ENCODE data around the gene FOXN4. TPM values are rescaled to one million over a fixed set of nuclear protein-coding genes. Genes with fewer than 3 reads are reported as not detected.
A peak's percentile ranks its signal among the peaks of the same experiment; 100 is the strongest.

Gene FOXN4
- polyA plus RNA-seq, 6 donors from 2014 or later, result not detected

DNA sequence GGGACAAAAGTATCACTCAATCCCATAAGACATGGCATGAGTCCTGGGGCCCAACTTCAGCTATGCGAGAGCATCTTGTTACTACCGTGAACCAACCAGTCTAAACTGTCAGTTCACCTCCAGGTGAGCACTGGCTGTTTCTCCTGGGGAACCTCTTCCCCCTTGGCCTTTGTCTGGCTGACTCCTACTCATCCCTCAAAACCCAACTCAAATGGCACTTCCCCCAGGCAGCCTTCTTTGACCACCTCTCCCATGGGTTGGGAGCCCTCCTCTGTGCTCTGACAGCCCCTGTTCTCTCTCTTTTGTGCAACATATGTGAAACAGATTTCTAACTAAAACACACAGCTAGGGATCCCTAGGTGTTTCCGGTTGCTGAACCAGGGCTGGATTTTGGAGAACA, 37.7 kb downstream of the FOXN4 start:
- Mint-ChIP-seq H3K9me3 (peaks cover 0 to 9% (median 3%) of the 10 kb centered on the region in 7 donors), H3K36me3 (peaks cover 9 to 14% of the 10 kb centered on the region in 2 donors), H3K4me3 (no peak overlapping the region), H3K27ac (no peak overlapping the region), H3K27me3 (peaks cover 0 to 22% (median 20%) of the 10 kb centered on the region in 3 donors), H3K4me1 (no peaks in the 10 kb centered on the region)
- DNase-seq (no peak), ATAC-seq (ENCODE audit: low read depth in 2 of 2) (no peak)

DNA sequence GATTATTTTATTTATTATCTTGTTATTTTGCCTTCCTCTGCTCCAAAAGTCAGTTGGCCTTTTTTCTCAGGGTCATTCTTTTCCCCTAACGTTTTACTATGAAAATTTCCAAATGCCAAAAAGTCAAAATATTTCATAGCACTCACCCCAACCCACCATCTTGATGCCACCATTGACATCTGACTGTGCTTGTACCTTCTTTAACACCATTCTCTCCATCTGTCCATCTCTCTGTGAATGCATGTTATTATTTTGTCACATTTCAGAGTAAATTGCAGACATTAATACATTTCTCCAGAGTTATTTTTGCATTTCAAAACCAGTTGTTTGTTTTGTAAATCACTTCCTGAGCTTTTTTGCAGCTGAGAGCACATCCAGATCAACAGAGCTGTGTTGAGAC, 38.6 kb downstream of the FOXN4 start:
- no peak overlapping the region for H3K4me3 Mint-ChIP-seq
- no peak for ATAC-seq (ENCODE audit: low read depth in 2 of 2)
- H3K27me3 Mint-ChIP-seq, result peaks cover 0 to 17% (median 16%) of the 10 kb centered on the region in 3 donors
- H3K27ac Mint-ChIP-seq, result no peak overlapping the region
- peaks cover 0 to 9% (median 3%) of the 10 kb centered on the region in 7 donors for H3K9me3 Mint-ChIP-seq
- peaks cover 9% of the 10 kb centered on the region in 2 donors for H3K36me3 Mint-ChIP-seq
- no peaks in the 10 kb centered on the region for H3K4me1 Mint-ChIP-seq
- no peak for DNase-seq

DNA sequence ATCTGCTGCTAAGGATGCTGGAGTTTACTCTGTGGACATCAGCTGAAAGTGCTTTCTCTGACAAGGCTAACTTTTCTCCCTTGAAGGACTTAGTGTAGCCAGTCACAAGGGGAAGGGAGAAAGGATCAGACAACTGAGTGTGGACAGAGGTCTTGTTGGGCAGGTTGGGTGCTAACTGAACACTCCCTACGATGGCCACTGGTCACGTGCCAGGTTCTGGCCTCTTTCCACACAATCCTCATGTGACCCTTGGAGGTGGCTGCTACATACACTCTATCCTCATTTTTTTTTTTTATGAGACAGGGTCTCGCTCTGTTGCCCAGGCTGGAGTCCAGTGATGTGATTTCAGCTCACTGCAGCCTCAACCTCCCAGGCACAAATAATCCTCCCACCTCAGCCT, 39.7 kb downstream of the FOXN4 start:
- Mint-ChIP-seq H3K36me3 (peaks cover 9 to 13% of the 10 kb centered on the region in 2 donors), H3K27me3 (peaks cover 0 to 9% (median 8%) of the 10 kb centered on the region in 3 donors), H3K4me1 (no peaks in the 10 kb centered on the region), H3K27ac (no peak overlapping the region), H3K9me3 (peaks cover 0 to 9% (median 3%) of the 10 kb centered on the region in 7 donors), H3K4me3 (no peak overlapping the region)
- ATAC-seq (ENCODE audit: low read depth in 2 of 2), result no peak
- no peak for DNase-seq

DNA sequence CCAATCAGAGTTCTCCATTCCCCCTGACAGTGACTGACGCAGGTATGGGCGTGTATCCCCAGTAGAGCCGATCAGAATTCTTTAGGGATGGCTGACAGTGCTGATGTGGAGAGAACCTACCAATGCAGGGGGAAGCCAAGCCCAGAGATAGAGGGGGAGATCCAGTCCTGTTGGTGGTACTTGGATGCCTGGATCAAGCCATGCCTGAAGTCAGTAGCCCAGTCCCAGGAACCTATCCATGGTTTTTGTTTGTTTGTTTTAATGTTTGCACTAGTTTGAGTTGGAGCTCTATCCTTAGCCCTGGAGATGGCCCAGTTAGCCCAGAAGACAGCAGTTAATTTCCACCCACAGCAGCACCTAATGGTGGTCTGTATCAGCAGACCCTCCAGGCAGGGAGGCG, 40.2 kb downstream of the FOXN4 start:
- no peak for ATAC-seq (ENCODE audit: low read depth in 2 of 2)
- Mint-ChIP-seq H3K36me3 (peaks cover 11 to 17% of the 10 kb centered on the region in 2 donors), H3K4me1 (no peaks in the 10 kb centered on the region), H3K27me3 (peaks cover 0 to 9% (median 8%) of the 10 kb centered on the region in 3 donors), H3K4me3 (no peak overlapping the region), H3K27ac (no peak overlapping the region), H3K9me3 (peaks cover 0 to 9% (median 3%) of the 10 kb centered on the region in 7 donors)
- DNase-seq, result no peak

DNA sequence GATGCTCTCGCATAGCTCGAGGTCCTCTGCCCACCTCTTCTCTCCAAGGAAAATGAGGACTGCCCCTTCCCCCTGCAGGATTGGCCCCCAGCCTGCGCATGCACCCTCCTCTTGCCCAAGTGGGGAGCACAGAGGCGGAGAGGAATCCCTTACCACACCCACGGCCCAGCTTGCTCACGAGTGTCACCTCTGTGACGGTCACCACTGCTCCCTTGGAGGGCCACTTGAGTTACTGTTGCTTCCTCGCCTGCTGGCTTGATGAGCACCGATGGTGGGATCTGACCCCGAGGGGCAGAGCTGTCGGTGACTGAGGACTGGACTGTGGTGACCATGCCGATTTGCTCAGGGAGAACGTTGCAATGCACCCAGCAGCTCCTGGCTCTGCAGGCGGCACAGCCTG, 41.7 kb downstream of the FOXN4 start:
- DNase-seq (no peak), ATAC-seq (ENCODE audit: low read depth in 2 of 2) (no peak)
- H3K4me1 Mint-ChIP-seq, result no peaks in the 10 kb centered on the region
- no peaks in the 10 kb centered on the region for H3K27me3 Mint-ChIP-seq
- no peak overlapping the region for H3K4me3 Mint-ChIP-seq
- peaks cover 16 to 22% of the 10 kb centered on the region in 2 donors for H3K36me3 Mint-ChIP-seq
- peaks cover 5 to 16% (median 8%) of the 10 kb centered on the region in 7 donors for H3K9me3 Mint-ChIP-seq
- H3K27ac Mint-ChIP-seq, result no peak overlapping the region

DNA sequence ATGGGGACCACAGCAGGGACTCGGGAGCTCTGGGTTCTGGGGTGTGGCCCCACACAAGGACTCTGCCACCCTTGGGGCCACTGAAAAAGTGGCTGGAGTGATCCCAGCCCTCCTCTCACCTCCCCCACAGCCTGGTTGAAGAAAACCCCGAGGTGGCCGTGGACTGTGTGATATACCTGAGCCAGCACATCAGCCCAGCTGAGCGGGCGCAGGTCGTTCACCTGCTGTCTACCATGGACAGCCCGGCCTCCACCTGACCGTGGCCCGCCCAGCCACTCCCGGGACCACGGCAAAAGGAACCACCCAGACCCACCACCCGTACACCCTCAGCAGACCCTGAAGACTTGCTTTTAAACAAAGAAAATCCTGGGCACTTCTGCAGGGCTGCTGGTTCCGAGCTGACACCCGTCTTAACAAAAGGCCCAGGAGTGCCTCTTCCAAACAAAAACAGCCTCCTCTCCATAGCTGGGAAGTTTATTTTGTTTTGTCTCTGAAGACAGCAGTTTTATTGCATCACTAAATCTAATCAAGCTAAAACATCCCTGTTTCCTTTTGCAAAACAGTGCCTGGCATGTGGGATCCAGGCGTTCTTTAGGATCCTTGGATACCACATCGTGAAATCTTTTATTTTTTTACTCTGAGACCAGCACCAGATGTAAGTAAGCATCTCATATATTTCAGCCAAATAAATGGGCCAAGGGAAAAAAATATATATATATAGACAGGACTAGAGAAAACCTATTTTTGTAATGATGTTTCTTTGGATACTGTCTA, 42.8 kb downstream of the FOXN4 start:
- Mint-ChIP-seq H3K27ac (no peak overlapping the region), H3K27me3 (no peaks in the 10 kb centered on the region), H3K36me3 (peaks cover 16 to 23% of the 10 kb centered on the region in 2 donors), H3K4me3 (no peak overlapping the region), H3K4me1 (no peaks in the 10 kb centered on the region), H3K9me3 (peaks cover 5 to 16% (median 8%) of the 10 kb centered on the region in 7 donors)
- DNase-seq (no peak), ATAC-seq (ENCODE audit: low read depth in 2 of 2) (no peak)

DNA sequence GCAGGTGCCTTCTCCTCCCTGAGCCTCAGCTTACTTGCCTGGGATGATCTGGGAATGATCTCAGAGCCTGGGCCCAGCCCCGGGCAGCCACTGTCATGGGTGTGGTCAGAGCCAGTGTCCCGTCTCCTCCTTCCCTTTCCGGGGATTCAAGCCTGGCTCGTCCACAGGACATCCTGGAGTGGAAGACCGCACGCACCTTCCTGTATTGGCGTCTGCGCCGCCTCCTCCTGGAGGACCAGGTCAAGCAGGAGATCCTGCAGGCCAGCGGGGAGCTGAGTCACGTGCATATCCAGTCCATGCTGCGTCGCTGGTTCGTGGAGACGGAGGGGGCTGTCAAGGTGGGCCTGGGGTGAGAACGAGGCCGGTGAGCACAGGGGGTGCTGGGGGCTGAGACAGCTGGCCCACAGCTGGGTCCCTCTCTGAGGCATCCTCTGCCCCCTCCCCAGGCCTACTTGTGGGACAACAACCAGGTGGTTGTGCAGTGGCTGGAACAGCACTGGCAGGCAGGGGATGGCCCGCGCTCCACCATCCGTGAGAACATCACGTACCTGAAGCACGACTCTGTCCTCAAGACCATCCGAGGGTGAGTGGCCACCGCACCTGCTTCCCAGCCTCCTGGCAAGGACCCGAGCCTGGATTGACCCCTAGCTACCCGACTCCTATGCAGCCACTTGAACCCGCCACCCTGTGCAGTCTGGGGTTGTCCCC, 44.0 kb downstream of the FOXN4 start:
- ATAC-seq (ENCODE audit: low read depth in 2 of 2), result no peak

DNA sequence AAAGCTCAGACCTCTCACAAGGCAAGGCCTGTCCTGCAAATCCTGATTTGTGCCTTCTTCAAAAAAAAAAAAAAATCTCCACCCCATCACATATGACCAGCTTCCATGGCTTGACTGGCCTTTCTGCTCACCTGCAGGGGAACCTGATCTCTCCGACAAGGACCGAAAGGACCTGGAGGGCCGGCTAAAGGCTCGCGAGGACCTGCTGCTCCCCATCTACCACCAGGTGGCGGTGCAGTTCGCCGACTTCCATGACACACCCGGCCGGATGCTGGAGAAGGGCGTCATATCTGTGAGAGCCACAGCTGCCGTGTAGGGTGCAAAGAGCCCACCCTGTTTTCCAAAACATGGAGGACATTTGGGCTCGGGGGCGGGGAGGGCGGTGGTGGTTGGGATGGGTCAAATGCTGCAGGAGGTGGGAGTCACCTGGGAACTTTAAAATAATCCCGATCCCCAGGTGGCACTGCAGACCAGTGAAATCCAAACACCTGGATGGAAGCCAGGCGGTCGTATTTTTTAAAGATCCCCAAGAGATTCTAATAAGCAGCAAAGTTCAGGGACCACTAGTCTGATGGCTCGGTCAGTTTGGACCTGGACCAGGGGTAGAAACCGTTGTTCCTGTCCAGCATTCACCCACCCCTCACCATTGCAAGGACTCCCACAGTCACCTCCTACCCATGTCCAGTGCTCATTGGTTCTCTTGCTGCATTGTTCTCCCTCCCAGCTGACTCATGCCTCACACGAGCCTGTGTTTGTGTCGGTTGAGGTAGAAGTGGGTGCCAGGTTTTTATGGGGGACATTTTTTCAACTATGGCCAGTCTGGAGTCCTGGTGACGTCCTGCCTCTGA, 44.8 kb downstream of the FOXN4 start:
- ATAC-seq (ENCODE audit: low read depth in 2 of 2) (no peak), DNase-seq (no peak)
- H3K4me1 Mint-ChIP-seq, result no peaks in the 10 kb centered on the region
- H3K27me3 Mint-ChIP-seq, result no peaks in the 10 kb centered on the region
- H3K27ac Mint-ChIP-seq, result no peak overlapping the region
- peaks cover 15 to 17% of the 10 kb centered on the region in 2 donors for H3K36me3 Mint-ChIP-seq
- H3K4me3 Mint-ChIP-seq, result no peak overlapping the region
- peaks cover 0 to 8% (median 6%) of the 10 kb centered on the region in 7 donors for H3K9me3 Mint-ChIP-seq

More for the DNA sequence above, 44.0 kb downstream of the FOXN4 start:
- H3K4me3 Mint-ChIP-seq, result no peak overlapping the region
- H3K36me3 Mint-ChIP-seq, result peaks cover 9 to 20% of the 10 kb centered on the region in 2 donors
- no peak overlapping the region for H3K27ac Mint-ChIP-seq
- H3K9me3 Mint-ChIP-seq, result peaks cover 2 to 10% (median 6%) of the 10 kb centered on the region in 7 donors
- no peaks in the 10 kb centered on the region for H3K4me1 Mint-ChIP-seq
- no peak for DNase-seq
- no peaks in the 10 kb centered on the region for H3K27me3 Mint-ChIP-seq

DNA sequence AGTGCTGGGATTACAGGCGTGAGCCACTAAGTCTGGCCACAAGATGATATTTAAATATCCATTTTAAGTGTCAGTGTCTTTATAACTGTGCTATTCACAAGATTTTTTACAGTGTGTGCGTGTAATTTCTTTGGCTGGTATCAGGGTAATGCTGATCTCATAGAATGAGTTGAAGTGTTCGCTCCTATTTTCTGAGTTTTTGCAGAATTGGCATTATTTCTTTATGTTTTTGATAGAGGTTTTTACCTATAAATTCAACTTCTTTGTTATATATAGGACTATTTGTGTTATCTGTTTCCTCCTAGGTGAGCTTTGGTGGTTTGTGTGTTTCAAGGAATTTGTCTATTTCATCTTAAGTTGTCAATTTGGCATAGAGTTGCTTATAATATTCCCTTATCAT, 45.6 kb downstream of the FOXN4 start:
- Mint-ChIP-seq H3K36me3 (peaks cover 15 to 17% of the 10 kb centered on the region in 2 donors), H3K27me3 (no peaks in the 10 kb centered on the region), H3K4me1 (no peaks in the 10 kb centered on the region), H3K4me3 (no peak overlapping the region), H3K9me3 (peaks cover 0 to 8% (median 6%) of the 10 kb centered on the region in 7 donors), H3K27ac (no peak overlapping the region)
- no peak for ATAC-seq (ENCODE audit: low read depth in 2 of 2)
- no peak for DNase-seq

DNA sequence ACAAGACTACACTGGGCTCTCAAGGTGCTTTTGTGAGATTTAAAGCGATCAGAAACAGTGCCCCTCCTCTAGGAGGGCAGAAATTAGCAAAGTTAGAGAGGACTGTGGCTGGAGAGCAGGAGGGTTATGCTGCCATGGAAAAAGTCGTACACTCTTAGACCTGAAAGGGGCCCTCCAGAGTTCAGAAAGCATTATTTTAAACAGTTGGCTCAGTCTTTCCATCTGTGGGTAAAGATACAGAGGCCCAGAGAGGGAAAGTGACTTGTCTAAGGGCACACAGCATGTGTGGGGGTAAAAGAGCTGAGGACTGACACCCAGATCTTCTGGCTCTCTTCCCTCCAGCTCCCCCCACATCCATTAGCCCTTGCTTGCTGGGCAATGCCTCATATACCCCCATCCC, 47.1 kb downstream of the FOXN4 start:
- H3K9me3 Mint-ChIP-seq, result peaks cover 0 to 8% (median 6%) of the 10 kb centered on the region in 7 donors
- no peaks in the 10 kb centered on the region for H3K4me1 Mint-ChIP-seq
- no peak for DNase-seq
- H3K36me3 Mint-ChIP-seq, result peaks cover 17 to 23% of the 10 kb centered on the region in 2 donors
- H3K27me3 Mint-ChIP-seq, result no peaks in the 10 kb centered on the region
- no peak overlapping the region for H3K27ac Mint-ChIP-seq
- ATAC-seq (ENCODE audit: low read depth in 2 of 2), result no peak
- no peak overlapping the region for H3K4me3 Mint-ChIP-seq

DNA sequence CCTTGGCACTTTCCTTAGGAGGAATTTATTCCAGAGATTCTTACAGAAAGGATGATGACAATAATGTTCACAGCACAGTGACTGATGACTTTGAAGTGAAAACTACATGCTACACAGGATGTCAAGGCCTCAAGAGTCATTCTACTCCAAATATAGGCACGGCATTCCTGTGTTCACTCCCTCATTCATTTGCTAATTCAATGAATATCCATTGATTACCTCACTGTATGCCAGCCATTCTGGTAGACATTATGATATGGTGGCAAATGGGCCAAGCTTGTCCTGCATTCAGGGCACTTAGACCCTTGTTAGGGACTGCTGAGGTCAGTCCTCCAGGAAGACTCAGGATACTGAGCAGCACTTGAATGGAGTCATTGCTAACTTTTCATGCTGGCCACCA, 48.0 kb downstream of the FOXN4 start:
- ATAC-seq (ENCODE audit: low read depth in 2 of 2) (no peak), DNase-seq (no peak)
- Mint-ChIP-seq H3K9me3 (peaks cover 0 to 8% (median 6%) of the 10 kb centered on the region in 7 donors), H3K36me3 (peaks cover 17 to 25% of the 10 kb centered on the region in 2 donors), H3K4me3 (no peak overlapping the region), H3K27ac (peak overlapping the region in 1 of 6 donors; percentile 22), H3K27me3 (no peaks in the 10 kb centered on the region), H3K4me1 (no peaks in the 10 kb centered on the region)

DNA sequence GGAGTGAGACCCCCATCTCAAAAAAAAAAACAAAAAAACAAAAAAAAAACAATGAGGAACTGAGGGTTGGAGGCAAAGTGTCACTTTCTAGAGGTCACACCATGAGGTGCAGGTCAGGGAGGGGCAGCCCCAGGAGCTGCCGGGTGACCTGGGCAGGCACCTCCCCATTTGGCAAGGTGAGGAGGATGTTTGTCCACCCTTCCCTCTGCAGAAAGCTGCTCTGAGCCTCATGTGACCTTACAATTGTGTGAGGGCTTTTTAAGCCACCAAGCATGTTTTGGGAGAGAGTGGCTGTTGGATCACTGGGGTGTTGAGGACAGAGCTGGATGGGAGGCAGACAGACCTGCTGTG, 49.6 kb downstream of the FOXN4 start:
- Mint-ChIP-seq H3K4me3 (no peak overlapping the region), H3K4me1 (no peaks in the 10 kb centered on the region), H3K27ac (peak overlapping the region in 1 of 6 donors; percentile 88), H3K36me3 (peaks cover 27 to 39% of the 10 kb centered on the region in 2 donors), H3K27me3 (no peaks in the 10 kb centered on the region), H3K9me3 (peaks cover 0 to 14% (median 6%) of the 10 kb centered on the region in 7 donors)
- DNase-seq (no peak), ATAC-seq (ENCODE audit: low read depth in 2 of 2) (no peak)

Measured in naive B cell (primary cell).